WTC11 (cell line): ENCODE data around the gene EPHX1.

Source experiments
- ARID4B ChIP-seq: sonication (generic); formaldehyde crosslinking; IDR thresholded peaks from 2 replicates; pipeline ENCODE4 v1.8.0; 2023; ENCODE audit warnings: missing genetic modification reagents, mild to moderate bottlenecking, borderline replicate concordance
- CTCF ChIP-seq: fragments of 200-600 bp; IDR thresholded peaks from 2 replicates; pipeline ENCODE4 v1.8.0; 2022; ENCODE audit warnings: antibody characterized with exemption
- IRF2 ChIP-seq: sonication (generic); formaldehyde crosslinking; IDR thresholded peaks from 2 replicates; pipeline ENCODE4 v1.8.0; 2022; ENCODE audit warnings: low read depth, missing genetic modification reagents, borderline replicate concordance
- MYBL2 ChIP-seq: sonication (generic); formaldehyde crosslinking; IDR thresholded peaks from 2 replicates; pipeline ENCODE4 v1.8.1; 2023; ENCODE audit warnings: mild to moderate bottlenecking, moderate library complexity, missing genetic modification reagents
- ZSCAN18 ChIP-seq: fragments of 250-450 bp; sonication (Bioruptor Pico); IDR thresholded peaks from 2 replicates; pipeline ENCODE4 v2.1.2; 2022; ENCODE audit warnings: mild to moderate bottlenecking, moderate library complexity

- no peak for TF ChIP-seq ARID4B (CRISPR knock-in tag)
- no peak for TF ChIP-seq MYBL2 (CRISPR knock-in tag)
- TF ChIP-seq CTCF = no peak
- TF ChIP-seq IRF2 = no peak
- no peak for TF ChIP-seq ZSCAN18 (CRISPR knock-in tag)
Measured at GRCh38 chr1:225890346-225891228, 80.7 kb downstream of the EPHX1 start.
